GM21717 (cell line): Measurements from ENCODE around the gene OR5B2.
"Not testable (repeated sequence)": the region's sequence is repeated elsewhere in the genome, so short reads cannot be mapped to it uniquely, and the experiment has no call there.

Source experiments
- ATAC-seq: cut with Tn5 transposase; IDR thresholded peaks from one replicate; pipeline ENCODE4 v1.9.1; 2021; ENCODE audit warnings: mild to moderate bottlenecking, moderate library complexity; ENCODE audit not compliant: unreplicated experiment

Gene OR5B2

GRCh38 chr11:58428021-58428420 is at the start of gene OR5B2:
Gene OR5B2 (minus strand): TSS chr11:58428121. CDS start chr11:58423261, 4,860 bp downstream.
- ATAC-seq, result no peak

- ATAC-seq, result no peak
Observed at GRCh38 chr11:58471892-58472291, 44.0 kb upstream of the OR5B2 start.

GRCh38 chr11:58466293-58466692 is 38.4 kb upstream of the OR5B2 start:
- no peak for ATAC-seq

- no peak for ATAC-seq
Observed at GRCh38 chr11:58465690-58466089, 37.8 kb upstream of the OR5B2 start.

GRCh38 chr11:58451585-58451984 is 23.7 kb upstream of the OR5B2 start:
- ATAC-seq, result no peak

GRCh38 chr11:58446294-58446693 is 18.4 kb upstream of the OR5B2 start:
- no peak for ATAC-seq

GRCh38 chr11:58444300-58444699 is 16.4 kb upstream of the OR5B2 start:
- no peak for ATAC-seq

- no peak for ATAC-seq
Observed at GRCh38 chr11:58442136-58442535, 14.2 kb upstream of the OR5B2 start, which contains the start of gene OR5B12. Gene OR5B12 (minus strand): TSS chr11:58442236. CDS start chr11:58440151, 2,085 bp downstream.

GRCh38 chr11:58438486-58438885 is 10.6 kb upstream of the OR5B2 start:
- no peak for ATAC-seq

- no peak for ATAC-seq
Observed at GRCh38 chr11:58434217-58434616, 6.3 kb upstream of the OR5B2 start.

GRCh38 chr11:58433638-58434203 is 5.8 kb upstream of the OR5B2 start:
- ATAC-seq, result no peak

- no peak for ATAC-seq
Observed at GRCh38 chr11:58429273-58429672, 1.4 kb upstream of the OR5B2 start.

GRCh38 chr11:58406774-58407173 is 21.1 kb downstream of the OR5B2 start, which contains the start of gene OR5B3:
Gene OR5B3 (minus strand): TSS chr11:58406874. CDS start chr11:58403409, 3,465 bp downstream.
- no peak for ATAC-seq

- ATAC-seq, result not testable (repeated sequence)
Observed at GRCh38 chr11:58399622-58400021, 28.3 kb downstream of the OR5B2 start.

GRCh38 chr11:58395581-58395980 is 32.3 kb downstream of the OR5B2 start:
- ATAC-seq, result no peak

GRCh38 chr11:58394195-58394594 is 33.7 kb downstream of the OR5B2 start:
- ATAC-seq, result no peak

- no peak for ATAC-seq
Observed at GRCh38 chr11:58392746-58393145, 35.2 kb downstream of the OR5B2 start.

- no peak for ATAC-seq
Observed at GRCh38 chr11:58391879-58392278, 36.0 kb downstream of the OR5B2 start.

GRCh38 chr11:58390551-58391063 is 37.3 kb downstream of the OR5B2 start:
- ATAC-seq, result no peak
